ENCODE results near the gene DNAH5. TPM values are rescaled to one million over a fixed set of nuclear protein-coding genes. Genes with fewer than 3 reads are reported as not detected.

DNAH5 gene
- total and polyA plus RNA-seq, 7 donors: under 0.01 to 0.36 (median 0.07) TPM

GRCh38 chr5:13658152-13658551 lies 286.3 kb downstream of the DNAH5 start:
- Histone ChIP-seq H3K9me3 (no peaks in the 10 kb centered on the region), H3K27me3 (ENCODE audit: insufficient read depth in 3 of 3, low read length in 2 of 3) (no peaks in the 10 kb centered on the region), H3K36me3 (ENCODE audit: insufficient read depth in 1 of 2, low read depth in 1 of 2) (no peaks in the 10 kb centered on the region), H3K4me1 (no peaks in the 10 kb centered on the region), H3K27ac (no peak overlapping the region), H3K4me3 (no peak overlapping the region)
- TF ChIP-seq, protein P1, sequence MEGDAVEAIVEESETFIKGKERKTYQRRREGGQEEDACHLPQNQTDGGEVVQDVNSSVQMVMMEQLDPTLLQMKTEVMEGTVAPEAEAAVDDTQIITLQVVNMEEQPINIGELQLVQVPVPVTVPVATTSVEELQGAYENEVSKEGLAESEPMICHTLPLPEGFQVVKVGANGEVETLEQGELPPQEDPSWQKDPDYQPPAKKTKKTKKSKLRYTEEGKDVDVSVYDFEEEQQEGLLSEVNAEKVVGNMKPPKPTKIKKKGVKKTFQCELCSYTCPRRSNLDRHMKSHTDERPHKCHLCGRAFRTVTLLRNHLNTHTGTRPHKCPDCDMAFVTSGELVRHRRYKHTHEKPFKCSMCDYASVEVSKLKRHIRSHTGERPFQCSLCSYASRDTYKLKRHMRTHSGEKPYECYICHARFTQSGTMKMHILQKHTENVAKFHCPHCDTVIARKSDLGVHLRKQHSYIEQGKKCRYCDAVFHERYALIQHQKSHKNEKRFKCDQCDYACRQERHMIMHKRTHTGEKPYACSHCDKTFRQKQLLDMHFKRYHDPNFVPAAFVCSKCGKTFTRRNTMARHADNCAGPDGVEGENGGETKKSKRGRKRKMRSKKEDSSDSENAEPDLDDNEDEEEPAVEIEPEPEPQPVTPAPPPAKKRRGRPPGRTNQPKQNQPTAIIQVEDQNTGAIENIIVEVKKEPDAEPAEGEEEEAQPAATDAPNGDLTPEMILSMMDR (IDR thresholded peaks at IDR 0.05): no peak
- WGBS, 3 donors: 80 to 94% (median 86%) methylated on average over 1 of the region's 1 CpG
- no peak for ATAC-seq
- no peak for DNase-seq
- intact Hi-C loops (cut with DNase I): no loop called here

DNA sequence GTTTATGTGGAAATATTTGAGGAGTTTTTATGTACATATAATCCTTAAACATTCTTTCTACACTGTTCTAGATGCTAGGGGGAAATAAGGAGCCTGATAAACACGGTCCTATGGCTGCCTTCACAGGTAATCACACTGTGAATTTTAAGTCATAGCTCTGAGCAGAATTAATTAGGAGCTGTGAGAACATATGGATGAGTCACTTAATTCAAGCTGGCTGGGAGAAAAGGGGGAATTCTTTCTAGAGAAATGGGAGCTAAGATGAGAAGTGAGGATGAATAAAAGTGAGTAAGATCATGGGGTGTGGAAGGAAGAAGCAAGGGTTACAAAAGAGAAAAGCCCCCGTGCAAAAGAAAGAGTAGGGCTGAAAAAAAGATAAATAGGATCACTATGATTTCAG lies 290.8 kb downstream of the DNAH5 start:
- no peaks in the 10 kb centered on the region for H3K4me1 ChIP-seq
- ATAC-seq (no peak), DNase-seq (no peak)
- intact Hi-C loops (cut with DNase I): no loop called here
- 49 to 53% (median 52%) methylated on average over 2 of the region's 2 CpGs for WGBS, 3 donors
- H3K4me3 ChIP-seq: no peak overlapping the region
- no peaks in the 10 kb centered on the region for H3K27me3 ChIP-seq (ENCODE audit: insufficient read depth in 3 of 3, low read length in 2 of 3)
- no peaks in the 10 kb centered on the region for H3K9me3 ChIP-seq
- H3K27ac ChIP-seq: no peak overlapping the region
- H3K36me3 ChIP-seq (ENCODE audit: insufficient read depth in 1 of 2, low read depth in 1 of 2): no peaks in the 10 kb centered on the region
- TF ChIP-seq, protein P1 (IDR thresholded peaks at IDR 0.05): no peak

DNA sequence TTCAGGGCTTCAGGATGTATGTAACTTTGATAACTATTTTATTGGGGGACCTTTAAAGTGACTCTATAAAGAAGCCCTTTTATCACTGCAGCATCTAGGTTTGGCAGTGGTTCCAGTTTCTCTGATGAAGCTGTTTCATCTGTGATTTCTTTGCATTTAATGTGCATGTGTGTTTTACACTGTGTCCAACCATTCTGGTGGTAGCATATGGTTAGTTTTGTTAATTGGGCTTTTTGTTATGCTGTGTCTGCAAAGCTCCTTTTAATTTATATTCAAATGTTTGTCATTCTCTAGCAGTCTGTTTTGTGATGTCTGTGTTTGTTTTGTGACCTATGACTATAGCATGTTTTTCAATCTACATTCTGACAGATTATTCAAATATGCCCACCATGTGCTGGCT lies 294.8 kb downstream of the DNAH5 start:
- intact Hi-C loops (cut with DNase I): no loop called here
- H3K27me3 ChIP-seq (ENCODE audit: insufficient read depth in 3 of 3, low read length in 2 of 3): no peaks in the 10 kb centered on the region
- DNase-seq: no peak
- ATAC-seq: no peak
- H3K4me1 ChIP-seq: no peaks in the 10 kb centered on the region
- H3K27ac ChIP-seq: no peak overlapping the region
- TF ChIP-seq, protein P1 (IDR thresholded peaks at IDR 0.05): no peak
- H3K4me3 ChIP-seq: no peak overlapping the region
- no peaks in the 10 kb centered on the region for H3K9me3 ChIP-seq
- no peaks in the 10 kb centered on the region for H3K36me3 ChIP-seq (ENCODE audit: insufficient read depth in 1 of 2, low read depth in 1 of 2)

- Histone ChIP-seq H3K27me3 (ENCODE audit: insufficient read depth in 3 of 3, low read length in 2 of 3) (no peaks in the 10 kb centered on the region), H3K4me3 (no peak overlapping the region), H3K4me1 (no peaks in the 10 kb centered on the region), H3K36me3 (ENCODE audit: insufficient read depth in 1 of 2, low read depth in 1 of 2) (no peaks in the 10 kb centered on the region), H3K9me3 (no peaks in the 10 kb centered on the region), H3K27ac (no peak overlapping the region)
- 74 to 75% (median 75%) methylated on average over 3 of the region's 3 CpGs for WGBS, 3 donors
- TF ChIP-seq, protein P1 (IDR thresholded peaks at IDR 0.05): no peak
- DNase-seq (no peak), ATAC-seq (no peak)
- intact Hi-C loops (cut with DNase I): no loop called here
Observed at GRCh38 chr5:13648822-13649221, 295.7 kb downstream of the DNAH5 start.

GRCh38 chr5:13643734-13644133 lies 300.8 kb downstream of the DNAH5 start:
- no peaks in the 10 kb centered on the region for H3K27me3 ChIP-seq (ENCODE audit: insufficient read depth in 3 of 3, low read length in 2 of 3)
- TF ChIP-seq, protein P1 (IDR thresholded peaks at IDR 0.05): no peak
- WGBS, 3 donors: 78 to 85% (median 84%) methylated on average over 1 of the region's 1 CpG

More at GRCh38 chr5:13643734-13644133, 300.8 kb downstream of the DNAH5 start:
- H3K36me3 ChIP-seq (ENCODE audit: insufficient read depth in 1 of 2, low read depth in 1 of 2): no peaks in the 10 kb centered on the region
- H3K9me3 ChIP-seq: no peaks in the 10 kb centered on the region
- intact Hi-C loops (cut with DNase I): no loop called here
- no peak overlapping the region for H3K4me3 ChIP-seq
- ATAC-seq: no peak
- DNase-seq: no peak
- no peak overlapping the region for H3K27ac ChIP-seq
- H3K4me1 ChIP-seq: no peaks in the 10 kb centered on the region
